ENCODE measurements around the gene C4BPA. TPM values are rescaled to one million over a fixed set of nuclear protein-coding genes. Genes with fewer than 3 reads are reported as not detected.

Gene C4BPA
- total RNA-seq, 6 donors from 2014 or later: 39.0 to 618 (median 118) TPM

GRCh38 chr1:207131163-207131562 is 27.1 kb downstream of the C4BPA start:
- no peak overlapping the region for H3K27ac ChIP-seq
- no peaks in the 10 kb centered on the region for H3K27me3 ChIP-seq
- H3K9me3 ChIP-seq: peaks cover 6 to 16% (median 12%) of the 10 kb centered on the region in 4 donors
- H3K36me3 ChIP-seq: peaks cover 0 to 7% (median 0%) of the 10 kb centered on the region in 4 donors
- ATAC-seq (ENCODE audit: low FRiP score in 2 of 2) (no peak), DNase-seq (no peak)
- H3K4me3 ChIP-seq: no peak overlapping the region
- WGBS, 2 donors: 73 to 81% methylated on average over 4 of the region's 4 CpGs
- H3K4me1 ChIP-seq: no peaks in the 10 kb centered on the region
- TF ChIP-seq EP300 (IDR thresholded peaks at IDR 0.05) (no peak), POLR2A (IDR thresholded peaks at IDR 0.05) (no peak), POLR2AphosphoS5 (IDR thresholded peaks at IDR 0.05) (no peak), CTCF (IDR thresholded peaks at IDR 0.05) (no peak)

GRCh38 chr1:207134581-207134980 is 30.5 kb downstream of the C4BPA start:
- no peak for DNase-seq
- no peaks in the 10 kb centered on the region for H3K4me1 ChIP-seq
- no peaks in the 10 kb centered on the region for H3K27me3 ChIP-seq
- peak in 1 of 2 donors; percentile 17 for ATAC-seq (ENCODE audit: low FRiP score in 2 of 2)
- TF ChIP-seq POLR2A (IDR thresholded peaks at IDR 0.05) (no peak), POLR2AphosphoS5 (IDR thresholded peaks at IDR 0.05) (no peak), EP300 (IDR thresholded peaks at IDR 0.05) (no peak), CTCF (IDR thresholded peaks at IDR 0.05) (no peak)
- H3K27ac ChIP-seq: peak overlapping the region in 1 of 4 donors; percentile 40
- no peak overlapping the region for H3K4me3 ChIP-seq
- H3K9me3 ChIP-seq: peaks cover 0 to 3% (median under 1%) of the 10 kb centered on the region in 4 donors
- WGBS, 2 donors: 86 to 96% methylated on average over 1 of the region's 1 CpG
- H3K36me3 ChIP-seq: peaks cover 0 to 3% (median 0%) of the 10 kb centered on the region in 4 donors

- DNase-seq: no peak
- 96 to 100% methylated on average over 1 of the region's 1 CpG for WGBS, 2 donors
- Histone ChIP-seq H3K9me3 (no peaks in the 10 kb centered on the region), H3K27ac (no peak overlapping the region), H3K4me3 (no peak overlapping the region), H3K27me3 (no peaks in the 10 kb centered on the region), H3K36me3 (no peaks in the 10 kb centered on the region), H3K4me1 (no peaks in the 10 kb centered on the region)
- ATAC-seq (ENCODE audit: low FRiP score in 2 of 2): no peak
- TF ChIP-seq CTCF (IDR thresholded peaks at IDR 0.05): no peak
- no peak for TF ChIP-seq EP300 (IDR thresholded peaks at IDR 0.05)
- no peak for TF ChIP-seq POLR2A (IDR thresholded peaks at IDR 0.05)
- TF ChIP-seq POLR2AphosphoS5 (IDR thresholded peaks at IDR 0.05): no peak
These were observed 35.6 kb downstream of the C4BPA start for GRCh38 chr1:207139616-207140015.

GRCh38 chr1:207140536-207140935 is 36.5 kb downstream of the C4BPA start:
- no peaks in the 10 kb centered on the region for H3K36me3 ChIP-seq
- TF ChIP-seq CTCF (IDR thresholded peaks at IDR 0.05) (no peak), POLR2AphosphoS5 (IDR thresholded peaks at IDR 0.05) (no peak), EP300 (IDR thresholded peaks at IDR 0.05) (no peak), POLR2A (IDR thresholded peaks at IDR 0.05) (no peak)
- ATAC-seq (ENCODE audit: low FRiP score in 2 of 2): no peak
- DNase-seq: no peak
- H3K27me3 ChIP-seq: no peaks in the 10 kb centered on the region
- no peak overlapping the region for H3K4me3 ChIP-seq
- H3K27ac ChIP-seq: no peak overlapping the region
- WGBS, 2 donors: 63 to 76% methylated on average over 1 of the region's 1 CpG
- no peaks in the 10 kb centered on the region for H3K4me1 ChIP-seq
- H3K9me3 ChIP-seq: no peaks in the 10 kb centered on the region

GRCh38 chr1:207145401-207146058 is 41.5 kb downstream of the C4BPA start:
- Histone ChIP-seq H3K9me3 (no peaks in the 10 kb centered on the region), H3K4me3 (no peak overlapping the region), H3K27ac (no peak overlapping the region), H3K4me1 (no peaks in the 10 kb centered on the region), H3K36me3 (no peaks in the 10 kb centered on the region), H3K27me3 (no peaks in the 10 kb centered on the region)
- ATAC-seq (ENCODE audit: low FRiP score in 2 of 2) (peak in 1 of 2 donors; percentile 61), DNase-seq (no peak)
- TF ChIP-seq POLR2AphosphoS5 (IDR thresholded peaks at IDR 0.05): no peak
- TF ChIP-seq CTCF (IDR thresholded peaks at IDR 0.05): no peak
- TF ChIP-seq POLR2A (IDR thresholded peaks at IDR 0.05): no peak
- TF ChIP-seq EP300 (IDR thresholded peaks at IDR 0.05): no peak
- 56 to 58% methylated on average over 5 of the region's 5 CpGs for WGBS, 2 donors
